IPS-NIHi7 (cell line): Measurements from ENCODE around the gene GNG12.
"Not testable (repeated sequence)": the region's sequence is repeated elsewhere in the genome, so short reads cannot be mapped to it uniquely, and the experiment has no call there.

Experiments used
- DNase-seq: peaks from one replicate; pipeline ENCODE4 v3.0.0; 2012; ENCODE audit warnings: mixed read lengths; ENCODE audit errors: extremely low spot score

GNG12 gene

DNA sequence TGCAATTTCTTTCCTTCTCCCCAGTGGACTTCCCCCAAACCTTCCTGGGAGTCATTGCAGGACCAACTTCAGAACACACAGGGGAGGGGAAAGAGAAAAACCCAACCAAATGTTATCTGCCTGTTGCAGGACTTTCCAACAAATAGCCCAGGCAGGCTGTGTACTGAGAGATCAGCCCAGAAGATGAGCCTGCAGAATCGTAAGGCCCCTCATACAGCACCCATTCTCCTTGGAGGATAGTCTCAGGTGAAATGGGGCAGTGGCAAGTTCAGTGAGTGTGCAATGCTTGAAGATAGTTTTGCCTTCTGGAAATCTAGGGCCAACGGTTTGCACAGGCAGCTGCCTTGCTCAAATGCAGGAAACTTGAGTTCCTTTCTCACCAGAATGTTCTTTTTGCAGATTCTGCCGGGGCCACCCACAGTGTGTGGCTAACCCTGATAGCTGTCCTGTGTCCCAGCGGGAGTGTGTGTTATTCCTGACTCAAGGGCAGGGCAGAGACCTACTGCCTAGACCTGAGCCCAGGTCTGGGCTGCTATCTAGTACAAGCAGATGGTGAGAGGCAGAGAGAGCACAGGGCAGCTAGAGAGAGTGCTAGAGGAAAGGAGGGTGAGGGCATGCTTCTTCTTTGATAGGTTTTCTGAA is 99.5 kb downstream of the GNG12 start:
- DNase-seq = no peak

DNA sequence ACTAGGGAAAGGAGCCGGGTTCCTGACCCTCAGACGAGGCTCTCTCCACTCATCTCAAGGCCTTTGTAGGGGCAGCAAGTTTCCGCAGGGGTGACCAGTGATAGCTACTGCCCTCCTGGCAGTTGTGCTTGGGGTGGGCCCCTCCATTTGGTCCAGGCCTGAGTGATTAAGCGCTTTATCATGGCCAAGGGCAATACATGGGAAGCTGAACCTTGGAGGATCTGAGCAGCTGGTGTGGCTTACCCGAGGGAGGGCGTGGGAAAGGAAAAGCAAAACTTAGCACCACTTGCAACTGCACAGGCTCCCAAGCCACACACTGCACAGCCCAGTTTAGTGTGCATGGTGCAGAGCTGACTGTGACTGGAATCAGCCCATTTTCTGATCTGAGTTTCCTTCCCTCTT is 100.5 kb downstream of the GNG12 start:
- no peak for DNase-seq

DNA sequence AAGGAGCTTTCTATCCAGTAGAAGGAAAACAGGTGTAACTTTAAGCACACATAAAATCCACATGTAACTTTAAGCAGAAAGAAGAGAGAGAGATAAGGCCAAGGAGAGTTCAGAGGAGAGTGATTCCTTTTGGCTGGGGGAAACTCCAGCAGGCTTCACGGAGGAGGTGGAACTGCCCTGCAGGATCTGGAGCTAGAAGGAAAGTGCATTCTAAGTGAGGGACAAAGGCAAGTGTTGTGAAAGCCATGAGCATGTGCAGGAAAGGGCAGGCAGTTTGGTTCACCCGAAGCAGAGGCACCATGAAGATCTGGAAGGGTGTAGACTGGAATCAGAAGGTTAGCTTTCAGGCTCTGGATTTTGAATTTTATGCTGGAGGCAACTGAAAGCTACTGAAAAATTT is 101.9 kb downstream of the GNG12 start:
- DNase-seq = no peak

DNA sequence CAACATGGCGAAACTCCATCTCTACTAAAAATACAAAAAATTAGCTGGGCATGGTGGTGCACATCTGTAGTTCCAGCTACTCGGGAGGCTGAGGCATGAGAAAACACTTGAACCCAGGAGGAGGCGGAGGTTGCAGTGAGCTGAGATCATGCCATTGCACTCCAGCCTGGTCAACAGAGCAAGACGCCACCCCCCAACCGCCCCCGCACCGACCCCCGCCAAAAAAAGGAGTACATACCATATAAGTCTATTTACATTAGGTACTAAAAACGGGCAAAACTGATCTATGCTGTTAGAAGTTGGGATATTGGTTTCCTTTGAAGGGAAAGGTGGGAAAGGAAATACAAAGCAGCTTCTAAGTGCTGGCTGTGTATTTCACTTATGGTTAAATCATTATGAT is 103.0 kb downstream of the GNG12 start:
- not testable (repeated sequence) for DNase-seq

DNA sequence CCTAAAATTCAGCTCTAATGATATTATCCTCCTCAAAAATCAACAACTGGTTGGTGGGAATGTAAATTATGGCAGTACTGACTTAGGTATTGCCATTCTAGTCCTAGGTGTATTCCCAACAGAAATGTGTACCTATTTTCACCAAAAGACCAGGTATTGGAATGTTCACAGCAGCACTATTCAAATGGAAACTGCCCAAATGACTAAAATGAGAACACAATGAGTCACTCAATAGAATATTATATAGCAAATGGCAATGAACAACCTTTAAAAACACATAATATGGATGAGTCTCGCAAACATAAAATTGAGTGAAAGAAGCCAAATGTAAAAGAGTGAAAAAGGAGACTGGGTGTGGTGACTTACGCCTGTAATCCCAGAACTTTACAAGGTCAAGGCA is 103.4 kb downstream of the GNG12 start:
- no peak for DNase-seq

DNA sequence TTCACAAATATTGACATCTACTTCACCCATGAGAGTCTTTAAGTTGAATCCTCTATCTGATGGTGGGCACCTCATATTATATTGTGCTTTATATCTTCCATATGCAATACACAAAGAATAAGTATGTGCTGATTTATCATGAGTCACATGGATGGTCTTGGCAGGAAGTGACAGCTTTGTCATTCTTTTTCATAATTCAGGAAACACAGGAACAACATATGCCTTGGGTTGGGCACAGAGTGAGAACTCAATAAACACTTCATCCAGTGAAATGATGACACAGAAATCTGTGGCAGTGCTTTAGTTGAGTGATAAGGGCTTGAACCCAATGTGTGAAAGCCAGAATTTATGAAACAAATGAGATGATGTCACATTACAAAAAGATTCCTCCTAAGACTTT is 107.0 kb downstream of the GNG12 start:
- no peak for DNase-seq

DNA sequence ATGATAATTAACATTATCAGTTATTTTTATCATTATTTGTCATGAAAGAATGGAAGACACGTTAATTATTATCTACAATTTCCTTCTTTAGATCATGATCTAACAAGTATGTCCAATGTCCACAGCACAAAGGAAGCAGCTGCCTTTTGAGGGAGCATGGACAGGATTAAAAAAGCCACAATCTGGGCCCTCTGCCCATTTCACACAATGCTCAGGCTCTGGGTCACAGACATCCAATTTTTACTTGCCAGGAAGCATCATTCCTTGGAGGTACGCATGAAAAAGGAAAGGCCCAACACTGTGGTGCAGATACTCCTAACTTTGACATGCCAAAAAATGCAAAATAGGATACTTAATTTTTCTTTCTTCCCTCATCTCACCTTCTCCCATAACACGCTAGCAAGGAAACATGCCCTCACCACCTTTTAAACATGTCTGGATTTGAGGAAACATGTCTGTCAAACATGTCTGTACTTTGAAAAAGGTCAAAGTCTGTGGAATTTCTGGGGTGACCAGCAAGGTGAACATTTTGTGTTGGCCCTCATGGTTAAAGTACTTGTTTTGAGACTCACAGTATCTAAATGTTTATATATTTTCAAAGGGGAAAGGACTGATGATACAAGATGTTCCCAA is 108.2 kb downstream of the GNG12 start:
- DNase-seq = no peak

DNA sequence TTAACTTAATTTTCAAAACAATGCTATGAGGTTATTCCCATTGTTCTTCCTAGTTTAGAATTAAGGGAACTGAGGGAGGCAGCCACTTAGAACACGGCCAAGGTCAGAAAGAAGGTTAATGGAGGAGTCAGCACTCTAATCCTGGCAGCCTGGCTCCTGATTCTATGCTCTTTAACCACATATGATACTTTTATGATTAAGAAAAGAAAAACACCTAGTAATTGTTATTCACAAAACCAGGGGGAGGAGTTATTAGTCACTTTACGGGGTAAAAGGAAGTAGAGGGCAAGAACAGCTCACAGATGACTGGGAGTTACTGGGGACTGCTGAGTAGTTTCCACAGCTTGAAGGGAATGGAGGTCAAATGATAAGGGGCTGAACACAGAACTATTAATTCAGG is 109.6 kb downstream of the GNG12 start:
- DNase-seq = no peak

DNA sequence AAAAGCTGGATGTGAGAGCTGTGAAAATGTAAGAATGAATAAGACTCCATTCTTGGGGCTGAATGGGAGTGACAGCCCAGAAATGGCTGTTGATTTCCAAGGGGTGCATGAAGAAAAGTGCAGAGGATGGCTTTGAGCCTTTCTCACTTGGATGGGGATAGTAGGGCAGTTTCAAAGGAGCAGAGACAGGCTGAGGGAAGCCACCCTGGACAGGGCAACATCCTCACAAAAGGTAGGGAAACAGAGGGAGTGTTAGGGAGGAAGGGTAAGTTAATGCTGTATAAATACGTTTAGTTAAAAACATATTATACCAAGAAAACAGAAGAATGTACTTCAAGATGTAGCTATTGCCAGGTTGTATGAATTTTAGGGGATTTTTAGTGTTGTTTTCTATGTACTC is 110.1 kb downstream of the GNG12 start:
- DNase-seq = no peak

DNA sequence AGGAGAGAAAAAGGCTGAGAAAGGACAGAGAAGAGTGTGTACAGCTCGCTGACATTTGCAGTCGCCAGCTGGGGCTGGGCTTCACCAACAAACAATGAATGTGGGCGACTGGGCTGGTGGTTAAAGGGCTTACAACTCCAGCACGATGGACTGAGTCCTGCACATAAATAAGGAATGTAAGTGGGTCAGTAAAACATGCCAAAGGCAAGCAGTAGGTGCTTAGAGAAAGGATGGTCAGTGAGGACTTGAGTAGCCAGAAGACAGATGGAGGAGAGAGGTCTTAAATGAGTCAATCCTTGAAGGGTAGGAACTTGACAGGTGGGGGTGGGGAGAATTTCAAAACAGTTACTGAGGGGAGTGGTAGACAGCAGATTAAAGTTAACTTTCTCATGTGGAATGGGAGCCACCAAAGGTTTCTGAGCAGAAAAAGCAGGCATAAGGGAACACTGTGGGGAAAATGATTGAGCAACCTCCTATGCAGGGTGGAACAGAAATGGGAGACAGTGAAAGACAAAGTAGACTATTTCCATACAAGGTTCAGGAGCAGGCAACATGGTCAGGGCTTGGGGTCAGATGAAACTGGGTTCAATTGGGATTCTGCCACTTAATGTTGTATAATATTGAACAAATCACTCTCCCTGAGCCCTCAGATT is 110.8 kb downstream of the GNG12 start:
- no peak for DNase-seq

DNA sequence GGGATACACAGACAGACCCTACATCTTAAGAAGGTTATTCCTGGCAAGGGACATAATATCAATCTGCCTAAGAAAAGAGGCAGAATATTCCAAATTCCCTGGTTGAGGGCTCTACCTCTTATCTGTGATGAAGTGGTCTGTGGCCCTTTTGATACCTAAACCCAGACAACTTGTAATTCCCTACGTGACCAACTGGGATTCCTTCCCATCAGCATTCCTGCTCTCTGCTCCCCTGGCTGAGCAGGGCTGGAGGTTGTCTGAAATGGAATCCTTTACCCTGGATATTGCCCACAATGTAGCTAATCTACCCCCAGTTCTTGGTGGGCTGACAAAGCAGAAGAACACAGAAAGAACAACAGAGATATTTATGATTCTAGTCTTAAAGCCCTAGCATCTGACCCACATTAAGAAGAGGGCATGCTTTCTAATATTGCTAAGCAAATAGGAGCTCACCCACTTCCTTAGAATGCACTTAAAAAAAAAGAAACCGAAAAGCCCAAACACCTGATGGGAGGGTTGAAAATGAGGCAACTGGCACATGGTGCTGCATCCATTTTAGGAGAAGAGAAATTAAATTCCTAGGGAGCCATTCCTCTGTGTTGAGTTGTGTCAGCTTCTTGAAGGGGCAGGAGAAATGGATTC is 111.5 kb downstream of the GNG12 start:
- DNase-seq = no peak

DNA sequence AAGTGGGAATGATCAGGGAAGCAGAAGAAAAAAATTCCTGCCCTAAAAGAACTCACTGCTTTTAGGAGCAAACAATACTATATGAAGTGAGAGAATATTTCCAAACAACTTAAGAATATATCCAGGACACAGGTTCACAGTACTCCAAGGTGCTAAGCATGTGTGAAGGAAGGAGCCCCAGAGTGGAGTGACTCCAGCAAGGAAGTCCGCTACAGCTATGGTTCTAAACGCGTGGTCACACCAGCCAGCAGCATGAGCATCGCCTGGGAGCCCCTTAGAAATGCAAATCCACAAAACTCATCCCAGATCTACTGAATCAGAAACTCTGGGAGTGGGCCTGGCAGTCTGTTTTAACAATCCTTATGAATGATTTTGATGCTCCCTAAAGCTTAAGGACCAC is 112.2 kb downstream of the GNG12 start:
- no peak for DNase-seq

DNA sequence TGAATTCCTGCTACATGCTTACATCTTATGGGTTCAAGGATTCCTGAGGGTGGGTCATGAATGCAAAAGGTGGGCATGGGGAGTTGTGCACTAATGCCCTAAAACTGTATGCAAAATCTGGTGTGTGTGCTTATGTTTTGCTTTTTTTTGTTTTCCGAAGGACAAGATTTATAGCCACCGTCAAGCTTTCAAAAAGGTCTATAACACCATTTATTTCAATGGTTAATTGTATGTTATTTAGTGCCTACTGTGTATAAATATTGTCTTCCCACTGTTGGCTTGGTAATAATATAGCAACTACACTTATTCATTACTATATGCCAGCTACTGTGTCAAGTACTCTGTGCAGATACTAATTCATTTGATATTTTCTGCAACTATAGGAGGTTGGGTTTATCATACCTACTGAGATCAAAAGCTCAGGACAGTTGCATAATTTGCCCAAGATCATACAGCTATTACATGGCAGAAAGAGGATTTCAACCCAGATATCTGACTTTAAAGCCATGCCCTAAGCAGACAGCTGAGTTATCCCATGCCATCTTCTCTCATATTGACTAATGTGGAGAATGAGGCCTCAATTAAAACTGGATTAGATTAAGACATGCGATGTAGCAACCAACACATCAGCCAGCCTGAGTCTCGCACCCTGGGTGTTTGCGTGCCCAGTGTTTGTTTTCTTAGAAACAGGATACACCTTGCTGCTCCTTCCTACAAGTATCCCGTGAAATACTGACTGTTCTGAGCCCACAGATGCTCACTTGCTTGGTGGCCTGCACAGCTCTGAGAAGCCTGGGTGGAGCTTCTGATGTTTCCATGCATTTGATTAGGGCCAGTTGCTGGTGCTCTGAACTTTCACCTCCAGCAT is 113.7 kb downstream of the GNG12 start:
- no peak for DNase-seq

DNA sequence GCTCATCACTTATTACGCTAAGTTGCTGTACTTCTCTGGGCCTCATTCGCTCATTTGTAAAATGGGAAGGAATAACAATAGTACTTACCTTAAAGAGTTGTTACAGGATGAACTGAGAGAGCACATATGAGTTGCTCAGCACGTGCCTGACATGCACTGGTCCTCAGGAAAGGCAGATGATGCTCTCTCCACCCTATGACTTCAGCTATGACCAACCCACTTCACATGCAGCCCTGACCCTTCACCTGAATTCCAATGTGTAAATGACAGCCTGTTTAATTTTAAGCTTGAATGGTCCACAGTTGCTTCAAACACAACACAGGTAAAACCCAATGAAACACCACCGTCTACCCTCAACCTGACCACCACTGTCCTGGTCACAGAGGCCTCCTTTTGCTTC is 115.4 kb downstream of the GNG12 start:
- DNase-seq = no peak

DNA sequence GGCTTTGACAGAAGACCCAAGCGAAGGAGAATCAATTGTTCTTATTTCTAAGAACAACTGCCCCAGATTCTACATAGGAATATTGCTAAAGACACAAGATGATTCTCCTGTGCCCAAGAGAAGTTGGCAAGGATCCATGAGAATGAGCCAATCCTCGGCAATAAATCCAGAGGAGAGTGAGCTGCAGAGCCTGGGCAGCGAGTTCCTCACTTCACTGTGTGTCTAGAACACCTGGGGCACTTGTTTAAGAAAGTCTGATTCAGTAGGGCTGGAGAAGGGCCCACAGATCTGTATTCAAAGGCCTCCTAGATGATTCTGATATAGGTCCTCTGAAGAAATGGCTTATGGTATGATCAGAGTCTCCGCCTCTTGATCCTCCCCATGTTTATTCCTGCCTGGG is 116.5 kb downstream of the GNG12 start:
- DNase-seq = no peak

DNA sequence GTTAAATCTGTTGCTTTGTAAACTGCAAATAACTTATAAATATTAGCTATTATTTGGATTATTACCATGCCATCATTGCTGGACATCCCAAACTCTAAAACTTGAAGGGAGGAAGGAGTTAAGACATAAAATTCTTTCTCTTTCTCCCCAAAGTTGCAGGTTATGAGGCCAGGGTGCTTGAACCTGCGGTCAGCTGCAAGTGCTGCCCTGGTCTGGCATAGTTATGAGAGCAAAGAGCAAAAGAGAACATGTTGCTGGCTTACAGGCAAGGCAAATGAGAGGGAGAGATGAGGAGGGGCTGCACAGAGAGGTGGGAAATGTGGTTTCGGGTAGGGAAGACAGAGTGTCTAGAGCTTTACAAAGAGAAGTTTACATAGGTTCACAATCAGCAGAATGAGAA is 117.4 kb downstream of the GNG12 start:
- no peak for DNase-seq

DNA sequence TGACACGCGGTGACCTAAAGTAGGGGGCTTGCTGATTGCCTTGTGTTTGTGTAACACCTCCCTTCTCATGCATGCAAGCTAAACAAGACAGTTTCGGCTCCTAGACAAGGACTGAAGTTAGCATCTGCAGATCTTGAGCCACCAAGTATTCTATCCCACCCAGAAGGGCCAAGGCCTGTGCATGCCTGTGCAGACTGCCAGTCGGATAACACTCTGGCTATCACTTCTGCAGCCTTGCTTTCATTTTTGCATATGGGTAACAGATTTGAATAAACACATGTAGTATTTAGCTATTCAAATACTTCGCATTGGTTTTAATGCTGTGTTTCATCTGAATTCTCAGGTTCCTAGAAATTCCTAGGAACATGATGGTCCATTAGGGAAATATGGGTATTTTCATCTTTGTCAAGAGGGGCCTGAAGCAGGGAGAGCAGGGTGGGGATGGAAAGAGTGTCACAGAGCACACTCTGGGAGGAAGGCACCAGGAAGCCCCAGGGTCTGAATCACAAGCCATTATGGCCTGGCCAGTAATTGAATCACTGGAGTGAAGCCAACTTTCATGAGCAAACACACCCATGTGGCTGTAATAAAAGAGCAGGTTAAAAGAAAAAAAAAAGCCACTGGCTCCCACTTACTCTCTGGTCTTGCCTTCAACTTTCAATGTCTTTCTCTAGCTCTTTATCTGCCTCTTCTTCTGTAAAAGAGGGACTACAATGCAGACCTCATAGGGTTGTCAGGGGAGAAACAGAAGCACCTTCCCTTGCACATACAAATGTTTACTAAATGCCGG is 120.0 kb downstream of the GNG12 start:
- DNase-seq = no peak

DNA sequence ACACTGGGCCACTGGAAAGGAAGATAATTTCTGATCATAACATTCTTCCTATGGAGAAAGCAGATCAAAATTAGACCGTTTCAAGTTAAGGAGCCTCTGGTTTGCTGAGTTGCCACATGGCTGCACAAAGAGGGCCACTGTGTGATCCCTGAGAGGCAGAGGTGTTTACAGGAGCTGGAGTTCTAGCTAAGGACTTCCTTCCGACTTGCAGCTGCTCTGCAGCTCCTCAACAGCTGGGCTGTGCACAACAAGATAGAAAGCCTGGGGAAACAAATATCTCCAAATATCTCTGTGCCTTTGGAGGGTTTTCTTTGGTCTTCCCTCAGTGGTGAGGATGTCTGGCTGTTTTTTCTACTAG is 121.4 kb downstream of the GNG12 start:
- DNase-seq = no peak

DNA sequence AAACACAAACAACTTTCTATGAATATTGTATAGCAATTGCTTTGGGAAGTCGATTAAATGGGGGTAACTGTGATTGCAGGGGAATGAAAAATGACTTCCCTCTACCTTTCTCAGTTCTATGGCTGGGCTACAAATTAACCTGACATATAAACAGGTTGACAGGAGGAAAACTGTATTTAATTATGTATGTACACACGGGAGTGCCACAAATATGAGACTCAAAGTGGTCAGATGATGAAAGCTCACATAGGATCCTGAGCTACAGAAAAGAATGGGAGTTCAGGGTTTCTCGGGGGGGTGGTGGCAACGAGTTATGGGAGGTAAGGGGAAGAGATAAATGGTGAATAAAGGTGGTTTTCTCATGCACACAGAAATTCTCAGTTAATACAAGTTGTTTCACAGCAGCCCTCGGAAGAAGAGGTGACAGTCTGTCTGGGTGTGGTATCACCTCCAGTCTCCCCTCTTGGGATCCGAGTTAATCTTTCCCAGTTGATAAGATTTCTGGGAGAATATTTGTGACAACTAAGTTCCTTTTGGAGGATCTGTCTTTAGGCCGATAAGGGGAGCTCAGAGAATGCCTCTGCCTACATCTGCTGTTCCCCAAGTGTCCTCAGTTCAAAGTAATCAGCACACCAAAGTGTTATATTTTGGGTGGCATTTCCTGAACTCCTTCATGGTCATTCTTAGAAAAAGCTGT is 122.0 kb downstream of the GNG12 start:
- DNase-seq = no peak

DNA sequence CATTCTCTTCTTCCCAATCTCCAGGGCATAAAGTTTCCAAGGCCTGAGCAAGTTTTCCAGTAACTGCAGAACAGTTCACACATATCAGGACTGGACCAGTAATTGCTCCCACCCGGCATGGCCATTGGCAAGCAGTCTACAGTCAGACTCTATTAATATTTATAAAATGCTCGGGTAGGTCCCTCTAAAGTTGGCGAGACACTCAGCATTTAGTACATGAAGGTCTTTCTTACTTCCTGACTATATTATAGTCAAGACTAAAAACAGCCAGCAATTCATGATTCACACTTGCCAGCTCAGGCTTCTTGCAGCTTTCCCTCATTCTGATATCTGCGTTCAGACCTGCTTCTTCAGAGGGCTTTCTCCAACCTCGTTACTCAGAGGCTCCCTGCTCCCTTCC is 122.8 kb downstream of the GNG12 start:
- DNase-seq = no peak

DNA sequence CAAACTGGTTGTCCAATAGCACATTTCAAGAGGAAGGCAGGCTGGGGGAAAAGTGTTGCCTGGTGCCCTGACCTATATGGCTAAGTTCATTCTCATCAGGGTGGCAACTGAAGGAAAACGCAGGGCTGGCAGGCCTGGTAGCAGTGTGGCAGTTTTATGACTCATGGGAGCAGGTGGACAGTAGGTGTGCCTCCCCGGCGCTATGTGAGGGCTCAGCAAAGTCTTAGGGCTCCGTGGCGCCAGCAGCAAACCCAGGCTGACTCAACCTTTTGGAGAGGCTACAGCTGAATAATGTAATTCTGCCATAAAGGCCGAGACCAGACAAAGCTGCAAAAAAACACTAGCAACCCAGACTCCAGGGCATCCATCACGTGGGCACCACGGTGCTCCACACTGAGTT is 124.7 kb downstream of the GNG12 start:
- DNase-seq = no peak
